HG03521 (cell line): ENCODE data around the gene ATRN.

Experiments
- ATAC-seq: cut with Tn5 transposase; IDR thresholded peaks from one replicate; pipeline ENCODE4 v1.9.1; 2021; ENCODE audit warnings: mild to moderate bottlenecking, moderate library complexity; ENCODE audit not compliant: unreplicated experiment

The ATRN gene

GRCh38 chr20:3653921-3654320, 183.1 kb downstream of the ATRN start:
- ATAC-seq = no peak

DNA sequence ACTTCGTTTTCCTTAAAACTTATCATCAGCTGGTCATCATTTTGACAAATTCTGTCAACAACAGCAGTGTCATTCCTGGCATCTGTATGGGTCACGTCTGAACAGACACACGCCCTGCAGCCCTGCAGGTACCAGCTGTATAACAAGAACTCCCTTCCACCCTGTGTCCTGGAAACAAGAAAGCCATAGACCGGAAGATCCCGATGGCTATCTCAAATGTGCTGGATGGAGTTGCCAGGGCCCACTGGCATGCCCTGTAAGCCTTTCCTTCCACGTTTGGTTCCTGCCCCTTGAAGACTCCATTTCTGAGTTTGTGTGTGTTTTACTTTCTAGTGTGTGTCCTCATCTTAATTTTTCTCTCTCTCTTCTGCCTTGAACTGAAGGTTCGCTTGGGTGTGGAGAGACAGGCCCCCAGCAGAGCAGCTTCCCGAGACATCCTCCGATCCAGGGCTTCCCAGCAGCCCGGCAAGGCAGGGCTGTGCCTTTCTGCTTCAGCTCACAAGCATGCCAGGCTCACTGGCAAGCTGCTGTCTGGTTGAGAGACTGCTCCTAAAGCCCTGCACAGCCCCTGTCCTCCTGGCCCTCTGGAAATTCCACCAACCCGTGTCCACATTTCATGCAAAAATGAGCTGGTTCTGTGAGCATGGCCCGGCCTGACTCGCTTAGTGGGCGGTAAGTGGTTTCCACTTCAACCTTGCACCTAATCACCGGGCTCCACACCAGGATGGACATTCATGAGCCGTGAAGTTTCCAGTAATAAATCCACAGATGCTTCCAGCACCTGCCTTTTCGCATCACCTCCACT, 183.7 kb downstream of the ATRN start:
- no peak for ATAC-seq

- ATAC-seq = no peak
Observed at GRCh38 chr20:3655131-3655405, 184.2 kb downstream of the ATRN start.

DNA sequence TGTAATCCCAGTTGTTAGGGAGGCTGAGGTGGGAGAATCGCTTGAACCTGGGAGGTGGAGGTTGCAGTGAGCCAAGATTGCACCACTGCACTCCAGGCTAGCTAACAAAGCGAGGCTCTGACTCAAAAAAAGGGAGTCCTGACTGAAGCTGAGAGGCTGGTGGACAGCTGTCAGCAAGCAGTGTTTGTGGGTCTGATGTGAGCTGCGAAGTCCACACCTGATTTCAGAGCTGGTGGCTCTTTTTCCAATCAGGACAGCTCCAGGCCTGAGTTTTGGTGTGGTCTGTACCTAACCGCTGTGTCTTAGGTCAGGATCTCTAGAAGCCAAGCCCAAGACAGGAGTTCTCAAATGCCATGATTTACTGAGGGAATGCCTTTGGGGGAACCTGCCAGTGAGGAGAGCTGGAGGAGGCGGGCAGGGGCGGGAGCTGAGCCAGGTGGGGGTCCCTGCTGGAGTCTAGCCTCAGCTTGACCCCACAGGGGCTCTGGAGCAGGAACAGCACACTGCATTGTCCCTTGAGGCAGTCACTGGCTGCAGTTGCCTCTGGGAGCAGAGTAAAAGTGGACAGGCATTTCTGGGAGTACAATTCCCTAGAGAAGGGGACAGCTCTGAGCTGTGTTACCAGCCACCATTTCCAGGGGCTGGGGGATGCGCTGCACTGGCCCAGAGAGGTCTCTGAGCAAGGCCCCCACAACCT, 187.3 kb downstream of the ATRN start:
- no peak for ATAC-seq

- peak; percentile 91 for ATAC-seq
Observed at GRCh38 chr20:3658716-3659491, 188.1 kb downstream of the ATRN start.

DNA sequence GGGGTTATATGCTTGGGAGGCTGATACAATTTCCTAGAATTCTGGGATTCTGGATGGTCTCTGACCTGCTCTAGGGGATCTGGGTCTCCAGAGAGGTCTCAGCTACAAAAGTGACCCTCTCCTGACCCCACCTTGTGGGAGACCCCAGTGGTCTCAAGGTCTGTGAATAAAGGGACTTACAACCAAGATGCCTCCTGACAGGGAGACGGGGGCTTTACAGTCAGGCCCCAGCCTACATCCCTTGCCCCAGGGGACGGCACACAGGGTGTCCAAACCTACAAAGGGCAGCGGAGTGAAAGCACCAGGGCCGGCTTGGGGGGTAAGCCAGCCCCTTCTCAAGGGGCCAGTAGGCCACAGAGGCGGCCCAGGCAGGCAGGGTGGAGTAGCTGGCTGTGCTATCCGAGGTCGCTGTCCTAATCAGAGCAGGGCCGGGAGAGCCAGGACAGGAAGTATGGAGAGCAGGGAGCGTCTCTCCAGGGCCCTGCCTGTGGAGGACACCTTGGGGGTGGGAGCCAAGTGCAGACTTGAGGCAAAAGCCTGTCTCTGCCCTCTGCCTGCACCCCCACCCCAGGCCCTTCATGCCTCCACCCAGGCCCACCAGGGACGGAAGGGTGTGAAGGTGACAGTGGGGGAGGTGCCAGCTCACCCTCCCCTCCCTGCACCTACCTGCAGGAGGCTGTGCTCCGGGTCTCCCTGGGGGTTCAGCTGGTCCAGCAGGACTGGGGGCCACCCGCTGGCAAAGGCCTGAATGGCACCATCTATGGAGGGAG, 188.9 kb downstream of the ATRN start:
- no peak for ATAC-seq

DNA sequence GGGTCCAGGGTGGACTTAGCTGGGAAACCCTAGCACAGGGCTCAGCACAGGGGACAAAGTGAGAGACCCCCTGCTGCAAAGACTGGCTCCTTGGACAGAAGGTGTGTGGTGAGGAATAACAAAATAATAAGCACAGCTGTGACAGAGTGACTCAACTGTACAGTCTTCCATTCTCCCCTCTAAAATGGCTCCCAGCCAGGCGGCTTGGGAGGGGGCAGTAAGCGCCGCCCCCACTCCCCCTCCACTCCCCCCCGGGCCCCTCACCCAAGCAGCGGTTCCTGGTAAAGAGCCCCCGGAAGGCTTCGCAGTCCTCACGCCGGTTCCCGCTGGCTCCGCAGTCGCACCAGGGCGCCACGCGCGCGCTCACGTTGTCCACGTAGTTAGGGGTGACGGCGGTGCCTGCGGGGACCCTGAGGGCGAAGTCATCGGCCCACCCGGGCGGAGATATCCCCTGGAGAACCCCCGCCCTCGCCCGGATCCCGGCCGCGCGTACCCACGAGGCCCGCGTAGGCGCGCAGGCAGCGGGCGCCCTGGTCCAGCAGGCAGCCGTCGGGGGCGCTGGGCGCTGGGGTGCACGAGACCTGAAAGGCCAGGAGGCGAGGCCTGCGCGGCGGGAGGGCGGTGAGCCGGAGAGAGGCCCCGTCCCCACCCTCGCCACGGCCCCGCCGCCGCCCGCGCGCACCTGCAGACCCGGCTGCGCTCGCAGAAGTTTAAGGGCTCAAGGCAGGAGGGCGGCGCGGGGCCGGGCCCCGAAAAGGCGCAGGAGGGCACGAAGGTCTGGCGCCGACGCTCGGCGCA, 189.6 kb downstream of the ATRN start:
- no peak for ATAC-seq

- no peak for ATAC-seq
Observed at GRCh38 chr20:3661060-3661813, 190.4 kb downstream of the ATRN start.

GRCh38 chr20:3661814-3662665, 191.2 kb downstream of the ATRN start:
- no peak for ATAC-seq

- no peak for ATAC-seq
Observed at GRCh38 chr20:3663031-3663701, 192.3 kb downstream of the ATRN start, which contains the start of gene GFRA4. GFRA4 (minus strand) TSS chr20:3663399; CDS start chr20:3663399, 0 bp downstream.

DNA sequence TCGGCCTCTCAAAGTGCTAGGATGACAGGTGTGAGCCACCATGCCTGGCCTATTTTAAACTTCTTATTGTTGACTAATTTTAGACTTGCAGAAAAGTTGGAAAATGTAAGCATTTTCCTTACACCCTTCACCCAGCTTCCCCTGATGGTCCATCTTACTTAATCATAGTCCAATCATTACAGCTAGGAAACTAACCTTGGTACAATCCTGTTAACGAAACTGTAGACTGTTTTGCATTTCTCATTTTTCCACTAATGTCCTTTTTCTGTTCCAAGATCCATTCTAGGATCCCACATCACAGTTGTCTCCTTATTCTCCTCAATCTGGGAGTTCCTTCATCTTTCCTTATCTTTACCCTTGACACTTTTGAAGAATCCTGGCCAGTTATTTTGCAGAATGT, 193.0 kb downstream of the ATRN start:
- no peak for ATAC-seq

- no peak for ATAC-seq
Observed at GRCh38 chr20:3667434-3668037, 196.7 kb downstream of the ATRN start.

GRCh38 chr20:3669710-3670367, 199.0 kb downstream of the ATRN start:
- no peak for ATAC-seq

- ATAC-seq = no peak
Observed at GRCh38 chr20:3670511-3670910, 199.7 kb downstream of the ATRN start.

- no peak for ATAC-seq
Observed at GRCh38 chr20:3670945-3671344, 200.1 kb downstream of the ATRN start.

- ATAC-seq = no peak
Observed at GRCh38 chr20:3671986-3672546, 201.2 kb downstream of the ATRN start.
